T-helper 2 cell treated with Interferon-gamma antibody and Interleukin-4, amounts not matched to agents 100 ng/mL and 5 ng/mL, for 36 hours (primary cell): ENCODE measurements around the gene LCA5L. TPM values are rescaled to one million over a fixed set of nuclear protein-coding genes. Genes with fewer than 3 reads are reported as not detected.

ENCODE experiments used
- intact Hi-C: fragments of 100-400 bp; cut with micrococcal nuclease; formaldehyde crosslinking; loops from one replicate; pipeline ENCODE4 v1.15.1; 2023
- total RNA-seq: library from RNA; stranded (reverse); gene quantifications from 2 replicates; pipeline ENCODE4 v1.2.3, GENCODE V29; 2022

The LCA5L gene
- total RNA-seq = not detected in 2 replicates

DNA sequence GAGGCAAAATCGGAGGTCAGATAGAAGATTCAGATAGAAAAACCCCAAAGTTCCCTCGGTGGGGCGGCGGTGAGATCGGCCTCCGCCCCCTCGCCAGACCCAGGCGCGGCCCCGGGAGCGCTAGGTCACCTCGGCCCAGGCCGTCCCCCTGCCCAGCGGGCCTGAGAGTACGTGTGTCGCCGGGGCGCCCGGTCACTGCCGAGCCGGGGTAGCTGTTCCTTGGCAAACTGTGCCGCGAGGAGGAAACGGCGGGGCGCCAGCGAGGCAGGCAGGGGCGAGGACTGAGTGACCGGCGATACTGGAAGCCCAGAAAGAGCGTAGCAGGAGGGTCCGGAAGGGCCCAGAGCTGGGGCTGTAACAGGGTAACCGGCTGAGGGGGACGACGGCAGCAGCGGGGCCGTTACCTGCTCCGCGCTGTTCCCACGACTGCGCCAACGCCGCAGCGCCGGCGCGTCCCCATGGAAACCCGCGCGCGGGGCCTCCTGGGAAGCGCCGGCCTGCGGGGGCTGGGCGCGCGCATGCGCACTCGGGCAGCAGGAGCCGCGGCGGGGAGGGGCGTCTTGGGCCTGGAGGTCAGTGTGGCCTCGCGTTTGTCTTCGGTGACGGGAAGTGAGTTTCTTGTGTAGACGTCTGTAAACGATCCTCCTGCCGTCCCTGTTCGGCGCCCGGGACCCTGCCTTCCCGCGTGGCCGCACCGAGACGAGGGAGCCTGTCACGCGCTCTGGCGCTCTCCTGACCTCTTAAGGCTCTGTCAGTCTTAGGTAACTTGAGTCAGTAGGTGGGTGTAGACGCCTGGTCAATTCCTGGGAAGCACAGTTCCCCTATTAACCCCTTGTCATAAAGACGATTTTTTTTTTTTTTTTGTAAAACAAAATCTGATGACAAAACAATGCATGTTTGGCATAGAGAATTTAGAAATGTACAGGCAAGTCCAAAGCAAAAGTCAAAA, at the start of gene LCA5L:
Gene LCA5L, minus strand, starts transcription at position 458 of the 949 bp plus-strand sequence. CDS start 17,285 bp downstream, outside the sequence.
- intact Hi-C loops = loop anchor here (1.0 to 2.0 kb wide), 5 partner anchors 57 to 262 kb away; partner anchors contain the start of genes HMGN1 and PSMG1

- intact Hi-C loops = no loop called here
Measured at GRCh38 chr21:39489380-39489924, 43.9 kb upstream of the LCA5L start.

DNA sequence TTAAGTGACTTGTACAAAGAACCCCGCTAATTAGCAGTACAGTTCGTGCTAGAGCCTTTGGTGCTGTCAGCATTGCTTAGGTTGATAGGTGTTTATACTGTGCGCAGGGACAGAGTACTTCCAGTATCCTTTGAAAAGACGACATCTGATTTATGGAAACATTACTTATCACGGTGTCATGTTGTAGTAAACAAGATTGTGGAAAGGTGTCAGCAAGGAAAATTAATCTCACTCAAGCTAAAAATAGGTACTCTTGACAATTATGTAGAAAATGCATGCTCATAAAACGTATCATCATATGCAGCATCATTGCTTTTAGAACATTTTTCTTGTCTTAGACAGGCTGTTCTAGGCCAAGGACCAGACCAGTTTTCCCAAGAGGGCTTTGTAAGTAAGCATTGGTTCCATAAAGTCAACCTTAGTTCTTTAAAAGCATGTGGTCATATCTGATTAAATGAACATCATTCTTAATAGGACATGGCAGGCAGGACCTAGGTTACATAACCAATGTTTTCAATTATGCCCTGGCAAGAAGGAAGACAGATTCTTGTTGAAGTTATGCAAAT, 39.2 kb upstream of the LCA5L start:
- intact Hi-C loops = no loop called here

DNA sequence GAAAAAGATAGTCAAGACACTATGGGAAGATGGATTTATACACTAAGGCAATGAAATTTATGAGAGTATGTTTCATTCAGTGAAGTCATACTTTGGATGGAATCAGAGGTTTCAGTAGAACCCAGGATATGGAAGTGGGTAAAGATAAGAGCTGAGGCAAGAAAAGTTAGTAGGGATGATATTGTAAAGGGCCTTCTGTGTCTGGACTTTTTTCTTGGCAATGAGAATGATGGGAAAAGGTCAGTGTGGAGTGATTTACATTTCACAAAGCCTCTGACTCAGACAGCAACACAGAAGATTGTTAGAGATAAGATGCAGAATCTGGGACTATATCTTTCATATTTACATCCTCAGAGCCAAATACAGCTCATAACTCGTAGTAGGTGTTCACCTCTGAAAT, 38.3 kb upstream of the LCA5L start:
- intact Hi-C loops = no loop called here

- intact Hi-C loops = no loop called here
Measured at GRCh38 chr21:39481886-39482285, 36.3 kb upstream of the LCA5L start.

DNA sequence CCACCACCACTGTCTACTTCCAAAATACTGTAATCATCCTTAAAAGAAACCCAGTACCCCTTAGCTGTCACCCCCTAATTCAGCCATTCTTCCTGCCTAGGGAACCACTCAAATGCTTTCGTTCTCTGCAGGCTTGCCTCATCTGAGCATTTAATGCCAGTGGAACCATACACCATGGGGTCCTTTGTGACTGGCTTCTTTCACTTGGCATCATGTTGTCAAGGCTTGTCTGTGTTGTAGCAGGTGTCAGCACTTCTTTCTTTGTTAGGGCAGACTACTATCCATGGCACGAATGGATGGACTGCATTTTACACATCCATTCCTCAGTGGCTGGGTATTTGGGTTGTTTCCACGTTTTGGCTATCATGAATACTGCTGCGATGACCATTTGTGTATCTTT, 34.7 kb upstream of the LCA5L start:
- intact Hi-C loops = no loop called here

DNA sequence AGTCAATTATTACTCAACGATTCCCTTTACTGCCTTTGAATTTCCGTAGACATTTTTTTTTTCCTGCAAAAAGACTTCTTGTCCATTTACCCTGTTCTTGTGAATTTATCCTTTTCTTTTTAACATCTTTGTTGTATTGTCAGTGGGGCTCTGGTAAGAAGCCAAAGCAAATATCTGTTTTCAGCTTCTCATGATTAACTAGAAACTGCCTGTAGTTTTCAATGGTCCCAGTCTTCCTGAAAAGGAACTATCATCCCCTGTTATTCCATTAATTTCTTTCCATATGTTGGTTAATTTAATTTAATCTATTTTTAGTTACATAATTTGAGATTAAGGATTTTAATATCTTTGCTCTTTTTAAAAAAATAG, 34.2 kb upstream of the LCA5L start:
- intact Hi-C loops = no loop called here

DNA sequence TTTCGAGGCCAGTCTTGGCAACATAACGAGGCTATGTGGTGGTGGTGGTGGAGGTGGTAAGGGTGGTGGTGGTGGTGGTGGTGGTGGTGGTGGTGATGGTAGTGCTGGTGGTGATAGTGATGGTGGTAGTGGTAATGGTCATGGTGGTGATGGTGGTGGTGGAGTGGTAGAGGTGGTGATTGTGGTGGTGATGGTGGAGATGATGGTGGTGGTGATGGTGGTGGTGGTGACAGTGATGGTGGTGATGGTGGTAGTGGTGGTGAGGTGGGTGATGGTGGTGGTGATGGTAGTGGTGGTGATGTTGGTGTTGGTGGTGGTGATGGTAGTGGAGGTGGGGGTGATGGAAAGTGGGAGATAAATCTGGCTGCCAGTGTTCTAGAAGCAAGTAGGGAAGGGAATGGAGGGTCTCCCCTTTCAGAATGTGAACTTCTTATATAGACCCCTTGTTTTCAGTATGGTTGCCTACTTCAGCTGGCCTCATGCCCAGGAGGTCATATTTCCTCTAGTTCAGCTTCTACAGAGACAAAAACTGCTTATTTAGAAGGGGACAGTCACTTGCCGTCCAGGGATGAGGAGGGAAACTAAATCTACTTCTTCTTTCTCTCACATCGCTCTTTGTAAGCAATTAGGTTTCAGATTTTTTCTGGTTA, 33.7 kb upstream of the LCA5L start:
- intact Hi-C loops = no loop called here

GRCh38 chr21:39474611-39475010, 29.0 kb upstream of the LCA5L start:
- intact Hi-C loops = no loop called here

DNA sequence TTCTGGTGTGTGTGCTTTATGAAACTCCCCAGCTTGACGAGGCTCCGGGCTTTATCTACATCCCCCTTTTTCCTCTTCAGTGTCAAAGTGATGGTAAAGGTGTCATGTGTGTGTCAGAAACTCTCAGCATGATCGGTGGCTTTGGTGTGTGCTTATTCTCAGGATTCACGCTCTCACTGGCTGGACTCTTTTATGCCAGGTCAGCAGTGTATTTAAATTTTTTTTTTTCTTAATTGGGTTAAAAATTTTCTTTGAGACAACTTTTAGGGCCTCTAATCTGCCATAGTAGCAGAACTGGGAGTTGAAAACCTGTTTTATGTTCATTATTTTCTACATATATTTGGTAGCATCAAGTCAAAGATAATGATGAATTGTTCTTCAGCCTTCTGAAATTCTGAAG, 27.2 kb upstream of the LCA5L start:
- intact Hi-C loops = no loop called here

DNA sequence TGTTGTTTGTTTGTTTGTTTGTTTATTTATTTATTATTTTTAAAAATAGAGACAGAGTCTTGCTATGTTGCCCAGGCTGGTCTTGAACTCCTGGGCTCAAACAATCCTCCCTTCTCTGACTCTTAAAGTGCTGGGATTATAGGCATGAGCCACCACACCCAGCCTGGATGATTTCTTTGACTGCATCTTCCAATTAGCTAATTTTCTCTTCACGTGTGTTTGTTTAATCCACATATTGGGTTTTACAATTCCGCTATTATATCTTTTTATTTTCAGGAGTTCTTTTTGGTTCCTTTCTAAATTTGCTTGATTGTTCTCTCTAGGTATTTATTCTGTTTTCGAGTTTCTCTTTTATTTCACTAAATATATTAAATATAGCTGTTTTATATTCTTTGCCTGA, 26.0 kb upstream of the LCA5L start:
- intact Hi-C loops = no loop called here

DNA sequence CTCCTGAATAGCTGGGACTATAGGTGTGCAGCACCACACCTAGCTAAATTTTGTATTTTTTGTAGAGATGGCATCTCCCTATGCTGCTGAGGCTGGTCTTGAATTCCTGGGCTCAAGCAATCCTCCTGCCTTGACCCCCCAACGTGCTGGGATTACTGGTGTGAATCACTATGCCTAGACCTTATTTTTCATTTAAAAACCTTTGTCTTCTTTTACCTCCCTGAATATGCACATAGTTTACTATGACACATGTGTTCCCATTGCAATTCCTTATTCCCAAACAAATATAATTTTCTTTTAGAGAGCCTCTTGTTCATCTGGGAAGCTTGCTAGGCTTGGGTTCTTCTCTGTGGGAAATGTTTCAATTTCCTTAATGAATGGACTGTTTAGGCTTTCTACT, 23.0 kb upstream of the LCA5L start:
- intact Hi-C loops = no loop called here

- intact Hi-C loops = no loop called here
Measured at GRCh38 chr21:39467746-39468145, 22.2 kb upstream of the LCA5L start.

DNA sequence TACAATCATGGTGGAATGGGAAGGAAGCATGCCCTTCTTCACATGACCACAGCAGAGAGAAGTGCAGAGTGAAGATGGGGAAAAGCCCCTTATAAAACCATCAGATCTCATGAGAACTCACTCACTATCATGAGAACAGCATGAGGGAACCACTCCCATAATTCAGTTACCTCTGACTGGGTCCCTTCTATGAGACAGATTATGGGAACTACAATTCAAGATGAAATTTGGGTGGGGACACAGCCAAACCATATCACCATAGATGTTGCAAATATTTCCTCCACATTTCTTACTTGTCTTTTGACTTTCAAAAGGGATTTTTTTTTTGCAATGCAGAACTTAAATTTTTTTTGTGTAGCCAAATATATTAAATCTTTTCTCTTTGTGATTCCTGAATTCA, 21.0 kb upstream of the LCA5L start:
- intact Hi-C loops = no loop called here

- intact Hi-C loops = no loop called here
Measured at GRCh38 chr21:39463308-39463707, 17.7 kb upstream of the LCA5L start.

GRCh38 chr21:39461419-39461818, 15.8 kb upstream of the LCA5L start:
- intact Hi-C loops = no loop called here

GRCh38 chr21:39456665-39457064, 11.1 kb upstream of the LCA5L start:
- intact Hi-C loops = no loop called here

GRCh38 chr21:39454949-39455668, 9.5 kb upstream of the LCA5L start:
- intact Hi-C loops = no loop called here

DNA sequence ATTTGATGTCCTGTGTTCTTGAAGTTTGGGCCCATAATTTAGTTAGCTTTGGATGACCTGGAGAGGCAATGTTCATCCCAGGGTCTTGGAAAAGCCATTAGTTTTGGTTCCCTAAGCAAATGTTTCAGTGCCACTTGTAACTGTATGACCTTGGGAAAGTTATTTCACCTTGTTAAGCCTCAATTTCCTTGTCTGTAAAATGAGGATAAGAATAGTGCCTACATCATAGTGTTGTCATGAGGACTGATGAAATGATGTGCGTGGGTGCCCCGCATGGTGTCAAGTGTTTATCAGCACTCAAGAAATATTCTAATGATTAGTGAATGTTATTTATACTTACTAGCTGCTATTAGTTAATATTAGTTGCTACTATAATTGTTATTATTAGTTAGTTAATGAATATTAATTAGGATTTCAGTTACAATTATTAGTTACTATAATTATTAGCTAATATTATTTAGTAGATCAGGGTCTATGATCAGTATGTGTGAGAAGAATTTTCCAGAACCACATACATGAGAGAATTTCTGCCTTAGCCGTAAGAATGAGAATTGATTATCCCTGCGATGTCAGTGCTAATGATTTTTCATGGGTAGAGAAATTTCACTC, 8.1 kb upstream of the LCA5L start:
- intact Hi-C loops = no loop called here

DNA sequence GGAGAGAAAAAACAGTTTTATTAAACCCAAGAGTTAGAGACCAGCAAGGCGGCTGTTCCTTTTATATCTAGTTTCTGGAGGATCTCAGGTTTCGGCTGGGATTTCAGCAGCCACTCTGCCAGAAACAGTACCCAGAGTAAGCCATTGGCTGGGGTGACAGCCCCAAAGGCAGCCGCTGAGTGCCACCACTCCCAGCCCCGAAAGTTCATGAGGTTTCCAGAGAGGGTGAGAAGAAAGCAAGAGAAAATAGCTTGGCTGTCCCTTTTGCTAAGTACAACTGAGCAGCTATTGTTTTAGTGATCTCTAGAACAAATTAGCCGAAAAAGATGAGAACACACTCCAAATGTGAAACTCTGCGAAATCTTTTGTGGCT, 7.4 kb upstream of the LCA5L start:
- intact Hi-C loops = no loop called here
